NCI-H2029 treated with DMSO at 0.1 percent for 48 hours (cell line): Measurements from ENCODE around the gene TFEC.
"Not testable (repeated sequence)": the region's sequence is repeated elsewhere in the genome, so short reads cannot be mapped to it uniquely, and the experiment has no call there.

Source experiments
- DNase-seq: peaks from one replicate; lab custom pipeline; 2025; lab: John Stamatoyannopoulos, UW

The TFEC gene

GRCh38 chr7:116030651-116031276 lies at the start of gene TFEC:
TSS of gene TFEC (minus strand) at chr7:116030763. CDS start at chr7:115984441, 46,322 bp downstream.
- no peak for DNase-seq

GRCh38 chr7:116075351-116076145 lies 45.0 kb upstream of the TFEC start:
- no peak for DNase-seq

- DNase-seq, result no peak
Measured at GRCh38 chr7:116071629-116072028, 41.1 kb upstream of the TFEC start.

GRCh38 chr7:116064179-116064578 lies 33.6 kb upstream of the TFEC start:
- no peak for DNase-seq

- DNase-seq, result no peak
Measured at GRCh38 chr7:116062666-116063065, 32.1 kb upstream of the TFEC start.

- DNase-seq, result no peak
Measured at GRCh38 chr7:116052006-116052405, 21.4 kb upstream of the TFEC start.

- DNase-seq, result not testable (repeated sequence)
Measured at GRCh38 chr7:116047261-116047660, 16.7 kb upstream of the TFEC start.

GRCh38 chr7:116045532-116045931 lies 15.0 kb upstream of the TFEC start:
- DNase-seq, result no peak

- no peak for DNase-seq
Measured at GRCh38 chr7:116041615-116042014, 11.1 kb upstream of the TFEC start.

GRCh38 chr7:116037401-116037800 lies 6.8 kb upstream of the TFEC start:
- DNase-seq, result no peak

- DNase-seq, result no peak
Measured at GRCh38 chr7:116034411-116034810, 3.8 kb upstream of the TFEC start.

- no peak for DNase-seq
Measured at GRCh38 chr7:116032886-116033285, 2.3 kb upstream of the TFEC start.

- no peak for DNase-seq
Measured at GRCh38 chr7:116028787-116029186, 1.8 kb downstream of the TFEC start.

GRCh38 chr7:116027786-116028185 lies 2.8 kb downstream of the TFEC start:
- no peak for DNase-seq

GRCh38 chr7:116024826-116025809 lies 5.4 kb downstream of the TFEC start:
- no peak for DNase-seq

- no peak for DNase-seq
Measured at GRCh38 chr7:116021237-116021636, 9.3 kb downstream of the TFEC start.

- no peak for DNase-seq
Measured at GRCh38 chr7:116018731-116019130, 11.8 kb downstream of the TFEC start.

GRCh38 chr7:116013675-116014074 lies 16.9 kb downstream of the TFEC start:
- DNase-seq, result no peak

- DNase-seq, result no peak
Measured at GRCh38 chr7:116011584-116011983, 19.0 kb downstream of the TFEC start.

GRCh38 chr7:116004762-116005161 lies 25.8 kb downstream of the TFEC start:
- not testable (repeated sequence) for DNase-seq

- no peak for DNase-seq
Measured at GRCh38 chr7:115997221-115997620, 33.3 kb downstream of the TFEC start.

- no peak for DNase-seq
Measured at GRCh38 chr7:115995701-115996100, 34.9 kb downstream of the TFEC start.
